Measurements from ENCODE around the gene DOCK2. TPM values are rescaled to one million over a fixed set of nuclear protein-coding genes. Genes with fewer than 3 reads are reported as not detected.

DOCK2 gene
- total and polyA plus RNA-seq, 2 of the 8 experiments (the other 6 are each of a cell fraction or from before 2014, with no cell fraction given), result 3.9 to 5.7 TPM

DNA sequence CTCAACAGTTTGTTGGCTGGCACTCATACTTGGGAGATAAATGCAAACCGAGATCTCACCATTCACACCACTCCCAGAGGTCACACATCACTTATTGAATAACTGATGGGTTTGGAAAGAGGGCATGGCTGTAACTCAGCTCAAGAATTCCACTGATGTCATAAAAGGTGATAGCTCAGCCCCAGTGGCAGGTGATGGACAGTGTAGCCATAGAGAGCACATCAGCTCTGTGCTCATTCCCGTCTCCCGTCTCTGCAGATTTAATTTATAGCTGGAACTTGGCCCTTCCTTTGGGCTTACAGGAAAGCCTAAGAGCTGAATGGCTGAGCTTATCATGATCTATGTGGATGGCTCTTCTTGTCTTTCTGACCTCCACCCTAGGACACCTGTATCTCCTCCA lies 283.4 kb downstream of the DOCK2 start (continued):
- TF ChIP-seq HDAC2 (IDR thresholded peaks at IDR 0.05; ENCODE audit: borderline replicate concordance in 1 of 2, low read depth in 2 of 2, low read length in 2 of 2) (no peak), KDM5A (IDR thresholded peaks at IDR 0.05; ENCODE audit: low read length) (no peak), RBBP5 (IDR thresholded peaks at IDR 0.05; ENCODE audit: borderline replicate concordance, low read depth, low read length) (no peak)
